Type B pancreatic cell (in vitro differentiated cells): ENCODE measurements around the gene STK40. TPM values are rescaled to one million over a fixed set of nuclear protein-coding genes. Genes with fewer than 3 reads are reported as not detected.

Experiments used
- DNase-seq: peaks from one replicate; pipeline ENCODE4 v3.0.0; 2021; ENCODE audit warnings: mixed read lengths; ENCODE audit not compliant: unreplicated experiment; ENCODE audit errors: extremely low spot score
- H3K27ac Mint-ChIP-seq: 2 replicates; pipeline ENCODE4 v1.8.0; 2021; ENCODE audit warnings: mild to moderate bottlenecking, mixed read lengths
- H3K27me3 Mint-ChIP-seq: 2 replicates; pipeline ENCODE4 v1.8.0; 2021; ENCODE audit warnings: mixed read lengths
- H3K36me3 Mint-ChIP-seq: 2 replicates; pipeline ENCODE4 v1.8.0; 2021; ENCODE audit warnings: mixed read lengths
- H3K4me1 Mint-ChIP-seq: one replicate; pipeline ENCODE4 v1.8.0; 2021; ENCODE audit warnings: mixed read lengths; ENCODE audit not compliant: unreplicated experiment
- H3K4me3 Mint-ChIP-seq: 2 replicates; pipeline ENCODE4 v1.8.0; 2021; ENCODE audit warnings: mild to moderate bottlenecking, mixed read lengths
- H3K9me3 Mint-ChIP-seq: 2 replicates; pipeline ENCODE4 v1.8.0; 2021; ENCODE audit warnings: mixed read lengths
- CTCF ChIP-seq: fragments of 200-600 bp; sonication (generic); conservative IDR thresholded peaks from 2 replicates; pipeline ENCODE4 v1.5.0; 2021; ENCODE audit warnings: antibody characterized with exemption, mild to moderate bottlenecking
- total RNA-seq: library from RNA; stranded (reverse); gene quantifications from 2 replicates; pipeline ENCODE4 v1.2.1, GENCODE V29; 2021; ENCODE audit warnings: low replicate concordance

STK40 gene
- total RNA-seq, 1 donor from 2014 or later, result 58.5 TPM

DNA sequence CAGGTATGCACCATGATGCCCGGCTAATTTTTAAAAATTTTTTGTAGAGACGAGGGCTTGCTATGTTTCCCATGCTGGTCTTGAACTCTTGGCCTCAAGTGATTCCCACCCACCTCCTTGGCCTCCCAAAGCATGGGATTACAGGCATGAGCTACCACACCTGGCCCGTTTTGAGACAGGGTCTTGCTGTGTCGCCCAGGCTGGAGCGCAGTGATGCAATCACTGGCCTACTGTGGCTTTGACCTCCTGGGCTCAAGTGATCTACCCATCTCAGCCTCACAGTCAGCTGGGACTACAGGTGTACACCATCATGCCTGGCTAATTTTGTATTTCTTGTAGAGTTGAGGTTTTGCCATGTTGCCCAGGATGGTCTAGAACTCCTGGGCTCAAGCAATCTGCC lies 87.1 kb downstream of the STK40 start:
- H3K4me1 Mint-ChIP-seq, result peaks cover 5% of the 10 kb centered on the region
- TF ChIP-seq CTCF, result no peak
- no peak overlapping the region for H3K4me3 Mint-ChIP-seq
- DNase-seq, result no peak
- H3K36me3 Mint-ChIP-seq, result peaks cover 42% of the 10 kb centered on the region
- H3K27me3 Mint-ChIP-seq, result no peaks in the 10 kb centered on the region
- no peak overlapping the region for H3K27ac Mint-ChIP-seq
- H3K9me3 Mint-ChIP-seq, result no peaks in the 10 kb centered on the region

DNA sequence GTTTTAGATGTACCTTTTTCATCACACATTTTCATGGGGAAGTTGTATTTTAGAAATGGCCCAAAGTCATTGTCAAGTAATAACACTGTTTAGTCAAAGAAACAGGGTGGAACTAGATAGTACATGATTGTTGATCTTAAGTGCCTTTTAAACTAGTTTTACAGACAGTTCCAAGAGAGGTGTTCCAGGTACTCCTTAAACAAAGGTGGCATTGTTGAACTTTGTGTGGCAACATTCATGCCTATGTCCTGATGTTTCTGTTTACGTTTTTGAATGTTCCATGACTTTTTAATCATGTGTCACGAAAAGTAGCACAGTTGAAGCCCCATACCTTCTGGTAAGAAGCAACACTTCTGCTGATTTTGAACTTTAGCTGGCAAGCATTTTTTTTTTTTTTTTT lies 88.7 kb downstream of the STK40 start:
- H3K4me1 Mint-ChIP-seq, result peaks cover 5% of the 10 kb centered on the region
- H3K27ac Mint-ChIP-seq, result no peak overlapping the region

DNA sequence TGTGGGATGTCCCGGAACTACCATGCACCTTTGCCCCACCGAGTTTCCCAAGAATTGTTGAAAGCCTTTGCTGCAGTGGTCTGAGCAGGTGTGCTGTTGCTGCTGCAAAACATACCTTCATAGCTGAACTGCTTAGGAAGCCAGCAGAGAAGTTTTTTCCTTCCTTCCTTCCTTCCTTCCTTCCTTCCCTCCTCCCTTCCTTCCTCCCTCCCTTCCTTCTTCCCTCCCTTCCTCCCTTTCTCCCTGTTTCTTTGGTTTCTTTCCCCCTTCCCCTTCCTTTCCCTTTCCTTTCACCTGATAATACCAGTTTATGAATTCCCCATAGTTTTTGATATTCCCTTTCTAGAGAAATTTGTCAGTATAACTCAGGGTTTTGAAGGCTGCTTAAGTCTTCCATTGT lies 90.3 kb downstream of the STK40 start:
- Mint-ChIP-seq H3K4me1 (peaks cover 5% of the 10 kb centered on the region), H3K36me3 (peaks cover 32% of the 10 kb centered on the region), H3K27ac (no peak overlapping the region), H3K27me3 (no peaks in the 10 kb centered on the region), H3K9me3 (no peaks in the 10 kb centered on the region), H3K4me3 (no peak overlapping the region)
- TF ChIP-seq CTCF, result no peak
- no peak for DNase-seq

More for the DNA sequence above, 88.7 kb downstream of the STK40 start:
- Mint-ChIP-seq H3K27me3 (no peaks in the 10 kb centered on the region), H3K9me3 (no peaks in the 10 kb centered on the region), H3K4me3 (no peak overlapping the region), H3K36me3 (peaks cover 30% of the 10 kb centered on the region)
- no peak for DNase-seq
- no peak for TF ChIP-seq CTCF

Other genes starting within 250 kb of the STK40 start
- 63.4 and 75.6 TPM in 2 replicates for gene TRAPPC3, start 236.4 kb downstream of the STK40 start, total RNA-seq
- 94.5 and 112 TPM in 2 replicates for gene MAP7D1, start 229.8 kb downstream of the STK40 start, total RNA-seq
- gene THRAP3, start 161.5 kb downstream of the STK40 start, total RNA-seq, result 122 and 135 TPM in 2 replicates
- 15.7 and 32.5 TPM in 2 replicates for gene SH3D21, start 79.6 kb downstream of the STK40 start, total RNA-seq
- gene EVA1B, start 62.3 kb downstream of the STK40 start, total RNA-seq, result 23.3 and 39.5 TPM in 2 replicates
- gene LSM10, start 12.0 kb upstream of the STK40 start, total RNA-seq, result 32.3 and 36.4 TPM in 2 replicates
- 12.4 and 15.3 TPM in 2 replicates for gene OSCP1, start 64.5 kb upstream of the STK40 start, total RNA-seq
- 69.4 and 69.5 TPM in 2 replicates for gene MRPS15, start 78.5 kb upstream of the STK40 start, total RNA-seq
- gene CSF3R, start 97.0 kb upstream of the STK40 start, total RNA-seq, result 2.1 and 10.6 TPM in 2 replicates